GM21576 (cell line): Measurements from ENCODE around the gene TRABD2B.
"Not testable (repeated sequence)": the region's sequence is repeated elsewhere in the genome, so short reads cannot be mapped to it uniquely, and the experiment has no call there.

Source experiments
- ATAC-seq: cut with Tn5 transposase; IDR thresholded peaks from one replicate; pipeline ENCODE4 v1.9.1; 2021; ENCODE audit warnings: mild to moderate bottlenecking, moderate library complexity; ENCODE audit not compliant: unreplicated experiment

TRABD2B gene

GRCh38 chr1:47970882-47971281 is 26.3 kb downstream of the TRABD2B start:
- ATAC-seq: no peak

DNA sequence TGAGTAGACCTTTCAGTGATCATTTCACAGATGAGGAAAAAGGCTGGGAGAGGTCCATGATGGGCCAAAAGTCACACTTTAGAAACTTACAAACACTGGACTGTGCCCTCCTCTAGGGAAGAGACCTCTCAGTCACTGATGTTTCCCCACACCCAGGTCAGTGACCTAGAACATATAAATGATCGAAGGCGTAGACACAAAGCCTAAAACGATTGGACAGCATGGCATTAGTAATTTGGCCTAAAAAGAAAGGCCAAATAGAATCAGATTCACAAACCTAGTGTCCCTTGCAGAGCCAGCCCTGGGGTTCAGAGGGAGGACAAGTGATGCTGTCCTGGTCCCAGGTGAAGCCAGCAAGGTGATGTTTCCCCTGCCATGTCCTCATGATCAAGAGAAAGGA is 27.7 kb downstream of the TRABD2B start:
- no peak for ATAC-seq

DNA sequence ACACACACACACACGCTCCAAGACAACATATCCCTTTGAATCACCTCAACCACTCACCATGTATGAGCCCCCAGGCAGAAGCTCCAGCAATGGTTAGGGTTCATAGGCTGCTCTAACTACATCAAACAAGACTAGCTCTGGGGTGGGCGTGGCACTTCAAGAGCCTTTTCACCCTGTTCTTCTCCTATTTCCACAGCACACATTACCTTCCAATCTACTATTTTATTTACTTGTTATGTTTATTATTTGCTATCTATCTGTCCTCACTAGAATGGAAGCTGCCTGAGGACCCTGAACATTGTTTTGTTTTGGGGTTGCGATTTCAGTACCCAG is 28.7 kb downstream of the TRABD2B start:
- ATAC-seq: no peak

DNA sequence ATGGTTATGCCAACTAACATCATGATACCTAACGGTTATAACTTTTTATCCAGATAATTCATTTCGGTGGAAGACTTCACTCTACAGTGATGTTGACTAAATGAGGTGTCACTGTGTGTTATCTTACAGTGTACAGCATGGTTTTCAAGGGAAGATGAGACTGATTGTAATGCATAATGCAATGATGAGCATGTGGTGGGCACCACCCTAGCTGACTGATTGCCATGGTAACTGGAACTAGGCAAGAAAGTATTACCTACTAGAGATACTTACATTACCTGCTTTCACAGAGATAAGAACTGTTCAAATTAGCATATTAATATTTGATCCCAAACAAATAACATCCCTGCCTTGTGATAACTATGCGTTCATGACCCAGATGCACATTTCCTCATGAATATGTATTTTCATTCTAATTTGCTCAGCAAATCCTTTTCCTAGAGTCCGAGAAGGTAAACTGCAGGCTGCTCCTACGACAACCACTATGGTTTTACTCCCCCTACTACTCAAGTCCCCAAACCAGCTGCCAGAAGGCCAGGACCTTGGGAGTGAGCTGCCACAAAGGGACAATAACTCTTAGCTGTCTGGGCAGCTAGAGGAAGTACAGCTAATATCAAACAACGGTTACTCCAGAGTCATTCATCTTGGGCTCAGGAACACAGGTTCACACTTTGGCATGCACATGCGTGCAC is 29.2 kb downstream of the TRABD2B start:
- ATAC-seq: no peak

GRCh38 chr1:47965816-47966215 is 31.4 kb downstream of the TRABD2B start:
- ATAC-seq: no peak

- ATAC-seq: no peak
Observed at GRCh38 chr1:47964636-47965035, 32.5 kb downstream of the TRABD2B start.

- no peak for ATAC-seq
Observed at GRCh38 chr1:47963568-47964358, 33.4 kb downstream of the TRABD2B start.

GRCh38 chr1:47962750-47963492 is 34.3 kb downstream of the TRABD2B start:
- no peak for ATAC-seq

- not testable (repeated sequence) for ATAC-seq
Observed at GRCh38 chr1:47961835-47962234, 35.4 kb downstream of the TRABD2B start.

GRCh38 chr1:47956491-47956890 is 40.7 kb downstream of the TRABD2B start:
- ATAC-seq: not testable (repeated sequence)

DNA sequence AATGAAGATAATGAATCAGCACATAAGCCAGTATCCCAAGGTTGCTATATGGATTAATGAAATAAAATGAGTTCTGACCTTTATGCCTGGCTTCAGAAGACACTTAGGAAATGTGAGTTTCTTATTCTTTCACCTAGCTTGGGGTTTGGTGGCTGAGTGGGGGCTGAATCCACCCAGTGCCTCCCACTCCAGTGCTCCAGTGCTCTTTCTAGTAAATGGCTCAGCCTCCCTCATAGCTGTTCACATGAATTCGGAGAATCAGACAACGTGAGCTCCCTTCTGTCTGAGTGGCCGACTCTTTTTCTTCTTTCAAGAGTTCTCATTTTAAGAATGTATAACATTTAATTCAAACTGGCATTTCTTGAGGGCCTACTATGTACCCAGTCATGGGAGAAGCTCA is 43.5 kb downstream of the TRABD2B start:
- ATAC-seq: no peak

DNA sequence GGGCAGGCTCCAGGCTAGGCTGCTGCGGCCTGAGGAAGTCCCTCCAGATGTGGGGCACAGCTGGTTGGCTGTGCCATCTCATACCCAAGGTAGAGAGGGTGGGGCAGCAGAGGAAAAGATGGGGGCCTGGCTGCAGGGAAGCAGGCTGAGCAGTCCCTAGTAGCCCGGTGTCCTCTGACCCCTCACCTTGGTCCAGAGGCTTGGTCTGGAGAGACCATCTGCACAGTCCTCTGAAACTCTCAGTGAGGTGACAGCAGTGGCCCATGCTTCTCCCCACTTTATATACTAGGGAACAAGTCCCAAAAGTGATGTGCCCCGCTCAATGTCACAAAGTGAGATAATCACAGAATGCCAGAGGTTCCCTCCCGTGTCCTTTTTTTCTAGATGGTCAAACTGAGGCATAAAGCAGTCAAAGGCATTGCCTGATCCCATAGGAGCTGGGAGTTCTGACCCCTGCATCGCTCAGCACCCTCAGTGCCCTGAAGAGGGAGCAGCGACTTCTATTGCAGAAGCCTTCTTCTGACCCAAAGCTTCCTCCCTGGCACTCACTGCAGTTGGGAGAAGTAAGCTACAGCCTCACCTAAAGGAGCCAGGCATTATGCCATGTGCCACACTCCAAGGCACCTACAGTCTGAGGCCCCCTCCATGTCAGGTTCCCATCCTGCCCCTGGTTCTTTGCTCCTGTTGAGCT is 45.5 kb downstream of the TRABD2B start:
- no peak for ATAC-seq

DNA sequence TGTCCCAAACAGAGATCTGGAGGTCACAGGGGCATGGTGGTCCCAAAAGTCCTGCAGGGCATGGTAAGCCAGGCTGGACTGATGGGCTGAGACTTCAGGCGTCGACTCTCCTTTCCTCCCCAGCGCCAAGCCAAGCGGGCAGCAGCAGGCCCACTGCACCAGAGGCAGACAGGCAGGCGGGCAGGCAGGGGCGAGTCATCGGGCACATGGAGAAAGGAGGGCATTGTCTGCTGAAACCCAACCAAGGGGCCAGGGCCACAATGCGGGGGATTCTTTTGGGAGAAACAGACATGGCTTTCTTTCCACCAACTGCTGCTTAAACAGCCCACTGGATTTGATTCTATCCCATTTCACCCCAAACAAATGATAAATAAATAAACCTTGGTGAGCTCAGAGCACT is 46.2 kb downstream of the TRABD2B start:
- no peak for ATAC-seq

DNA sequence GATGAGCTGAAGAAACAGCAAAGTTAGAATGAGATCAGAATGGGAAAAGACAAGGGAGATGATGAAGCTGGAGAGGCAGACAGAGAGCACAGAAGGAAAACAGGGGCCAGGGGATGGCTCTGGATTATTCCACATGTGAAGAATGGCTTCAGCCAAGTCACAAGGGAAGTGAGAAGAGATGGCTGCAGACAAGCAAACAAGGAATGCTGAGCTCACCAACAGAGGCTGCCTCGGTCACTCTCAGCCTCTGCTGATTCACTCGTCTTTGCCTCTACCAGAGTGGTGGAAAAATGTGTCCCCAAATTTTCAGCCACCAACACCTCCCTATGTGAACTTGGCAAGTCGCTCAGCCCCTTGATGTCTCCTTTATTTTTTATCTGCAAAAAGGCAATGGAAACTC is 46.7 kb downstream of the TRABD2B start:
- no peak for ATAC-seq

DNA sequence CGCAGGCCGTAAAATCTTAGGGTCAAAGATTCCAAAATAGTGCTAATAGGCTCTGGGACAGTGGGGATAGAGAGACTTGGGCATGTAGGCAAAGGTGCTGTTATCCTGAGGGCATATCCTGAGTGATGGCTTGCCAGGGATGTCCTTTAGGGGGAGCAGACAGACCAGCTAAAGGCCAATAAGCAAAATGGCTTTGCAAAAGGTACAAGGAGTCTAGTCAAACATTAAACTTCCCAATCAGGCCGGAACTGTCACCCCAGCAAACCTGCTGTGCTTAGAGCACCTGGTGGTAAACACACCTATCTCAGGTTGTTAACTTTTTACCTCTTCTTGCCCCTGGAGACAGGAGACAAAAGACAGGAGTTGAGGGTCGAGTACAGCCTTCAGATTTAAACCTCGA is 49.1 kb downstream of the TRABD2B start:
- ATAC-seq: no peak

DNA sequence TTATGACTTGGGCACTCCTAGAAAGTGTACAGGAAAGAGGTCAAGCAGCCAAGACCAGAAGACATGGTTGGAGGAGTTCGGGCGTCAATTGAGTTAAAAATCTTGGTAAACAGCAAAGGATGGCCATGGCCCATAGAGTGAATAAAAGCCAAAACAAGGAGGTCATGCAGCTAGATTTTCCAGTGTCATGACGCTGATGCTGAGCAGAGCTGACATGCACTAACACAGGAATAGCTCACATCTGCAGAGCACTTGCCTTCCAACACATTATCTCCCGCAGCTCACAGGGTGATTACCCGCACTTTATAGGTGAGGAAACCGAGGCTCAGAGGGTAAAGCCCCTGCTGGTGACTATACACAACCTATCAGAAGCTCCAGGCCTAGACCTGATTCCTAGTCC is 49.7 kb downstream of the TRABD2B start:
- no peak for ATAC-seq

- no peak for ATAC-seq
Observed at GRCh38 chr1:47944561-47944960, 52.6 kb downstream of the TRABD2B start.

- no peak for ATAC-seq
Observed at GRCh38 chr1:47942240-47942629, 55.0 kb downstream of the TRABD2B start.

GRCh38 chr1:47941609-47942239 is 55.5 kb downstream of the TRABD2B start:
- ATAC-seq: no peak

- no peak for ATAC-seq
Observed at GRCh38 chr1:47940779-47941178, 56.4 kb downstream of the TRABD2B start.

GRCh38 chr1:47940326-47940725 is 56.9 kb downstream of the TRABD2B start:
- no peak for ATAC-seq
